ENCODE measurements around the gene AMER2.

DNA sequence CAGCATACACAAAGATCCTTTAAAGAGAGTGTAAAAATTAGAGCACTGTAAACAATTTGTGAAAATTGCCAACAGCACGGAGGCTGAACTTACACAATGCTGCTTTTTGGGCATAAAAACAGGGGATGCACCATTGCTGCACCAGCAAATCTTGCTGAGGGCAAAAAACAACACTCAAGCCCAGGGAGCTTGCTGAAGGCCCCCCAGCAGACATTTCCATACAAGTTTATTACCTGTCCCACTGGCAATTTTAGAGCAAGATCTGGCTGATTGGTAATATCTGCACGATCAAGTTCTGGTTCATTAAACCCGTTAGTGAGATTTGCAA, 34.3 kb downstream of the AMER2 start:
- TF ChIP-seq TAF1 (IDR thresholded peaks at IDR 0.05; ENCODE audit: low read depth, low read length) (no peak), POLR2A (IDR thresholded peaks at IDR 0.05; ENCODE audit: low read depth, low read length) (no peak)

All from GM12891 (cell line).